ENCODE data around the gene PRF1. TPM values are rescaled to one million over a fixed set of nuclear protein-coding genes. Genes with fewer than 3 reads are reported as not detected.
"Not testable (repeated sequence)": the region's sequence is repeated elsewhere in the genome, so short reads cannot be mapped to it uniquely, and the experiment has no call there.

The PRF1 gene
- total and polyA plus RNA-seq, 7 donors = 0.16 to 5.0 (median 1.5) TPM; not detected in 1

DNA sequence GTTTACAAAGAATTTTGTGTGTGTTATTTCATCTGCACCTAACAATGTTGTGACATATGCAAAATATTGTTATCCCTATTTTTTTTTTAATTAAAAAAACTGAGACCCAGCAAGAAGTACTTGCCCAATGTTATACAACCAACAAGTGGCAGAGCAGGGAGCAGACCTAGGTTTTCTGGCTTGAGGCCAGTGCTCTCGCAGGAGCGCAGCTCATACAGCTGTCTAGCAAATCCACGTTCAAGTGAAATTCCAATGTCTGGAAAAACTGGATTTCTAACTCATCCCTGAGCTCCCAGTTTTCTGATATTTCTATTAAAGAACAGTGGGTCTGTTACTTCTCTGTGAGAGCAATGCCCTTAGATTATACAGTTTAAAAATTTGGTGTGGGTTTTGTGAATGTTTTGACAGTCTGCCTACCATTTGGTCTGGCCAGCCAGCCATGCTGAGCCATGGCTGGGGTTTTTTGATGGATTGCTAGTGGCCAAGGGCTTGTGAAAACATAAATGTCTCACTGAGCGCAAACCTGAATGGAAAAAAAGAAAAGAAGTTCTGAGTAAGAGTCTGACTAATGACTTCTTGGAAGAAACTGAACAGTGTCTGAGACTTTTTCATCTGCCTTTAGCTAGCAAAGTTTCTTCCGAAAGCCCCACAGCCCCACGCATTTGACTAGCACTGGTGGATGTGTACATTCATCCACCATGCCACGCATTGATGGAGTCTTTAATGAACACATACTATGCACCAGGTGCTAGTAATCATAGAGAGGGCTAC is 15.4 kb upstream of the PRF1 start:
- 76 to 84% methylated on average over 7 of the region's 7 CpGs for WGBS, 2 donors
- DNase-seq = no peak
- Histone ChIP-seq H3K4me1 (no peaks in the 10 kb centered on the region), H3K27me3 (no peaks in the 10 kb centered on the region), H3K27ac (no peak overlapping the region), H3K4me3 (no peak overlapping the region), H3K36me3 (no peaks in the 10 kb centered on the region), H3K9me3 (peaks cover 0 to 9% (median 5%) of the 10 kb centered on the region in 4 donors)
- TF ChIP-seq POLR2AphosphoS5 (IDR thresholded peaks at IDR 0.05) (no peak), EP300 (IDR thresholded peaks at IDR 0.05) (no peak), POLR2A (IDR thresholded peaks at IDR 0.05) (no peak)
- TF ChIP-seq, protein P1, sequence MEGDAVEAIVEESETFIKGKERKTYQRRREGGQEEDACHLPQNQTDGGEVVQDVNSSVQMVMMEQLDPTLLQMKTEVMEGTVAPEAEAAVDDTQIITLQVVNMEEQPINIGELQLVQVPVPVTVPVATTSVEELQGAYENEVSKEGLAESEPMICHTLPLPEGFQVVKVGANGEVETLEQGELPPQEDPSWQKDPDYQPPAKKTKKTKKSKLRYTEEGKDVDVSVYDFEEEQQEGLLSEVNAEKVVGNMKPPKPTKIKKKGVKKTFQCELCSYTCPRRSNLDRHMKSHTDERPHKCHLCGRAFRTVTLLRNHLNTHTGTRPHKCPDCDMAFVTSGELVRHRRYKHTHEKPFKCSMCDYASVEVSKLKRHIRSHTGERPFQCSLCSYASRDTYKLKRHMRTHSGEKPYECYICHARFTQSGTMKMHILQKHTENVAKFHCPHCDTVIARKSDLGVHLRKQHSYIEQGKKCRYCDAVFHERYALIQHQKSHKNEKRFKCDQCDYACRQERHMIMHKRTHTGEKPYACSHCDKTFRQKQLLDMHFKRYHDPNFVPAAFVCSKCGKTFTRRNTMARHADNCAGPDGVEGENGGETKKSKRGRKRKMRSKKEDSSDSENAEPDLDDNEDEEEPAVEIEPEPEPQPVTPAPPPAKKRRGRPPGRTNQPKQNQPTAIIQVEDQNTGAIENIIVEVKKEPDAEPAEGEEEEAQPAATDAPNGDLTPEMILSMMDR (IDR thresholded peaks at IDR 0.05) = no peak
- intact Hi-C loops (cut with DNase I) = no loop called here

DNA sequence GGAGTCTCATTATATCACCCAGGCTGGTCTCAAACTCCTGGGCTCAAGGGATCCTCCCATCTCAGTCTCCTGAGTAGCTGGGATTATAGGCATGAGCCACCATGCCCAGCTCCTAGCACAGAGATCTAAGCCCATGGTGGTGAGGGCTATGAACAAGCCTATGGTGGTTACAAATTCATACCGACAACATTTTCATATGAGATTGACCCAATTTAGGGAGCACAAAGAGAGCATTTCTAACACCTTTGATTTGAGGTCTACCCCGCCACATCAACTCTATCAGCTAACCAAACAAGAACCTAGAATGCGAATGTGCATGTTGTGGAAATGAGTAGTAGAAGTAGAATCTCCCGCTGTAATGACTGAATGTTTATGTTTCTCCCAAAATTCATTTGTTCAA is 14.2 kb upstream of the PRF1 start:
- no peak for TF ChIP-seq EP300 (IDR thresholded peaks at IDR 0.05)
- TF ChIP-seq, protein P1 (IDR thresholded peaks at IDR 0.05) = no peak
- TF ChIP-seq POLR2AphosphoS5 (IDR thresholded peaks at IDR 0.05) = no peak
- TF ChIP-seq POLR2A (IDR thresholded peaks at IDR 0.05) = no peak
- no peaks in the 10 kb centered on the region for H3K36me3 ChIP-seq
- no peaks in the 10 kb centered on the region for H3K4me1 ChIP-seq
- WGBS, 2 donors = 82 to 91% methylated on average over 4 of the region's 4 CpGs
- peaks cover 0 to 9% (median 5%) of the 10 kb centered on the region in 4 donors for H3K9me3 ChIP-seq
- DNase-seq = no peak
- no peak overlapping the region for H3K27ac ChIP-seq
- H3K4me3 ChIP-seq = no peak overlapping the region
- intact Hi-C loops (cut with DNase I) = no loop called here
- no peaks in the 10 kb centered on the region for H3K27me3 ChIP-seq

DNA sequence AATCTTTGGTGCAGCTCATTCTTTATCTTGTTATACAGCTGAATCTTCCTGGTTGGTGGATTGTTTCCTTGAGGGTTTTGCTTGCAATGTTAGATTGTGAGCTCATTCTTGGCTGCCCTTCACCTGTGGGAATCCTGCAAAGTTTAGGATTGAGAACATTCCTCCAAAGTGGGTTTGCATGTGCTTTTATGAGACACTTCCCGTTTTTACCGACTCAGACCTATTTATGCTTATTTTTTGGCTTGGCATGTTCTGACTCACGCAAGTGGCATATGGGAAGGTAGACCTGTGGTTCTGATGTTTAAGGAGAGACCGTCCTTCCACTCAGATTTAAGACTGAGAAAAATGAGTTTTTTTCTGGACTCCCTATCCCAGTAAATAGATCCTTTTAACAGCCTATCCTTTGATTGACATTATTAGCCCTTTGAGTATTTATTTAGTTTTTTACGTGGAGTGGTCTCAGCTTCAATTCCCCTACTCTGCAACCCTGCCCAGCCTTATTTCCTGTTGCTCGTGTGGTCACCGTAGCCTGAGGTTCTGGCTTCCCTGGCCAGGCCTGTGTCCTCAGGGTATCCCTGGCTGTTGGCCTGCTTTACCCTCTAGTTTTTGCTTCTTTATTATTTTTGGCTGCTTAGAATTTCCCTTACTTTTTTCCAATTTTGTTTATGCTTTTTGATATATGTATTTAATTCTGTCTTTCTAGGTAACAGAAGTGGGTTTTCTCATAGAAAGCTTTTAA is 13.4 kb upstream of the PRF1 start:
- no peak for TF ChIP-seq POLR2A (IDR thresholded peaks at IDR 0.05)
- no peak for TF ChIP-seq EP300 (IDR thresholded peaks at IDR 0.05)
- TF ChIP-seq, protein P1 (IDR thresholded peaks at IDR 0.05) = no peak
- no peak for TF ChIP-seq POLR2AphosphoS5 (IDR thresholded peaks at IDR 0.05)
- peaks cover 0 to 9% (median 5%) of the 10 kb centered on the region in 4 donors for H3K9me3 ChIP-seq
- no peaks in the 10 kb centered on the region for H3K27me3 ChIP-seq
- intact Hi-C loops (cut with DNase I) = no loop called here
- DNase-seq = no peak
- no peaks in the 10 kb centered on the region for H3K4me1 ChIP-seq
- no peak overlapping the region for H3K27ac ChIP-seq
- H3K4me3 ChIP-seq = no peak overlapping the region
- no peaks in the 10 kb centered on the region for H3K36me3 ChIP-seq
- whole genome bisulfite sequencing, 2 donors = 62 to 79% methylated on average over 7 of the region's 7 CpGs

DNA sequence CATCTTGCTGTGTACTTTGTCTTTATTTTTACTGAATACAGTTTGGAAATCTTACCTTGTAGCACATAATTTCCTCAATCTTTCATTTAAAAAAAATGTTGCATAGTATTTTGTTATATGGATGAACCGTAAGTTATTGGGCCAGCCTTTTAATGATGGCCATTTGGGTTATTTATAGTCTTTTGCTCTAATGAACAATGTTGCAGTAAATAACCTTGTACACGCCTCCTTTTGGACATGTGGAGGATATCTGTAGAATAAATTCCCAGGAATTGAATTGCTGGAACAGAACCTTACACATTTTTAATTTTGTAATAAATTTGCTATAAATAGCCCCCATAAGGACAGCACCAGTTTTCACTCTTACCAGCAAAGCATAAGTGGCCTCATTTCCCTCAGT is 12.7 kb upstream of the PRF1 start:
- H3K4me1 ChIP-seq = no peaks in the 10 kb centered on the region
- no peak for DNase-seq
- peaks cover 0 to 6% (median under 1%) of the 10 kb centered on the region in 4 donors for H3K9me3 ChIP-seq
- H3K36me3 ChIP-seq = no peaks in the 10 kb centered on the region
- H3K27ac ChIP-seq = no peak overlapping the region
- TF ChIP-seq POLR2A (IDR thresholded peaks at IDR 0.05) = no peak
- TF ChIP-seq, protein P1 (IDR thresholded peaks at IDR 0.05) = no peak
- TF ChIP-seq POLR2AphosphoS5 (IDR thresholded peaks at IDR 0.05) = no peak
- no peak for TF ChIP-seq EP300 (IDR thresholded peaks at IDR 0.05)
- 89 to 90% methylated on average over 2 of the region's 2 CpGs for WGBS, 2 donors
- no peak overlapping the region for H3K4me3 ChIP-seq
- intact Hi-C loops (cut with DNase I) = no loop called here
- no peaks in the 10 kb centered on the region for H3K27me3 ChIP-seq

DNA sequence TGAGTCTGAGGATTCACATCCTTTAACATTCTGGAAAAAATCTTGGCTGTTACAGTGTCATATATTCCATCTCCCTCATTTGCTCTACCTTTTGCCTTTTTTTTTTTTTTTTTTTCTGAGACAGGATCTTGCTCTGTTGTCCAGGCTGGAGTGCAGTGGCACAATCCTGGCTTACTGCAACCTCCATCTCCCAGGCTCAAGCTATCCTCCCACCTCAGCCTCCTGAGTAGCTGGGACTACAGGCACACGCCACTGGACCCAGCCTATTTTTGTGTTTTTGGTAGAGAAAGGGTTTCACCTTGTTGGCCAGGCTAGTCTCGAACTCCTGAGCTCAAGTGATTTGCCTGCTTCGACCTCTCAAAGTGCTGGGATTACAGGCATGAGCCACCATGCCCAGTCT is 11.8 kb upstream of the PRF1 start:
- H3K36me3 ChIP-seq, H3K27me3 ChIP-seq: not testable (repeated sequence)

More for the DNA sequence above, 11.8 kb upstream of the PRF1 start:
- 87 to 91% methylated on average over 3 of the region's 3 CpGs for WGBS, 2 donors
- intact Hi-C loops (cut with DNase I); H3K4me3 ChIP-seq; H3K9me3 ChIP-seq; H3K4me1 ChIP-seq; DNase-seq; H3K27ac ChIP-seq: not testable (repeated sequence)
